Effector memory CD8-positive, alpha-beta T cell (primary cell): ENCODE data around the gene ADD3.

Experiments used
- ATAC-seq: fragments of 150-1000 bp; cut with Tn5 transposase; replicated peaks from 2 replicates; pipeline ENCODE4 v1.10.0; 2021; ENCODE audit warnings: mild to moderate bottlenecking, moderate library complexity
- DNase-seq, 3 experiments: peaks; one replicate each; pipeline ENCODE4 v3.0.0; 2021
- H3K27ac Mint-ChIP-seq, 2 donors: one replicate each; pipeline ENCODE4 v1.8.0; 2022; ENCODE audit warnings: mild to moderate bottlenecking in 2 of 2, mixed read lengths in 2 of 2, moderate library complexity in 2 of 2
- H3K27me3 Mint-ChIP-seq, 2 donors: one replicate each; pipeline ENCODE4 v1.8.0; 2022; ENCODE audit warnings: mixed read lengths in 2 of 2
- H3K36me3 Mint-ChIP-seq: one replicate; pipeline ENCODE4 v1.8.0; 2022; ENCODE audit warnings: mild to moderate bottlenecking, moderate library complexity, mixed read lengths; ENCODE audit not compliant: insufficient read depth
- H3K4me1 Mint-ChIP-seq, 2 donors: one replicate each; pipeline ENCODE4 v1.8.0; 2022; ENCODE audit warnings: low read depth in 2 of 2, mixed read lengths in 2 of 2
- H3K4me3 Mint-ChIP-seq, 2 donors: one replicate each; pipeline ENCODE4 v1.8.0; 2022; ENCODE audit warnings: mild to moderate bottlenecking in 2 of 2, mixed read lengths in 2 of 2, moderate library complexity in 2 of 2
- H3K9me3 Mint-ChIP-seq, 2 donors: one replicate each; pipeline ENCODE4 v1.8.0; 2022; ENCODE audit warnings: mixed read lengths in 2 of 2

The ADD3 gene

DNA sequence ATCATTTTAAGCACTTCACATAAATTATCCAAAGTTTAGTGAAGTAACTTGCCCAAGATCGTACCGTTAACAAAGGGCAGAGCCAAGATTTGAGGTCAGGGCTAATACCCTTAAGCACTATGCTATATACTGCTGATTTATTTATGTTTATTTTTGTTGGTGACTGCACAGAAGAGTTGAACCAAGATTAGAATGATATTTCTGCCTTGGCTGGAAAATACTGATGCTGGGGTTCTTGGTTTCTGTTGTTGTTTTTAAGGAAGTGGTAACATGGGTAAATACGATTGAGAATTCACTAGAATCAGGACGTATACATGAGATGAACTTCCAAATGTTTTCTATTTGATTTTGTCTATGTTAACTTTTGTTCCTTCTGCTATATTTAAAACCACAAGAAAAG, 9.3 kb downstream of the ADD3 start:
- Mint-ChIP-seq H3K4me1 (peaks cover 53 to 63% of the 10 kb centered on the region in 2 donors), H3K36me3 (peaks cover 5% of the 10 kb centered on the region), H3K27ac (peak overlapping the region; percentile 79 to 84), H3K27me3 (no peaks in the 10 kb centered on the region), H3K4me3 (peak overlapping the region in 1 of 2 donors; percentile 40), H3K9me3 (no peaks in the 10 kb centered on the region)
- ATAC-seq (no peak), DNase-seq (no peak)

DNA sequence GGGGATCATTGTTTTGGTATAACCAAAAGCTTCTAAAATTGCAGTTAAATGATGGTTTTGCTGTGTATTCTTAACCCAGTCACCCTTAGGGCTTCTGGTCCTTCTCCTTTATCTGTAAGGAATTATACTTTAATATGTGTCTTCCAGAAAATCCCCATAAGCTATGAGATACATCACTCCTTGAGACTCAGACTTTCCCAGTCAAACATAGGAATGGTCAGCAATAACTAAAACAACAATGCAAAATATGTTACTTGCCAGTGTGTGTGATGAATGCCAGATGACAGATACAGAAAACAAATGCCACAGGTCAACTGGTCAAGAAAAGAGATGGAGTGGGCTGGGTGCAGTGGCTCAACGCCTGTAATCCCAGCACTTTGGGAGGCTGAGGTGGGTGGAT, 10.1 kb downstream of the ADD3 start:
- Mint-ChIP-seq H3K27ac (peak overlapping the region in 1 of 2 donors; percentile 30), H3K27me3 (no peaks in the 10 kb centered on the region), H3K4me3 (peak overlapping the region in 1 of 2 donors; percentile 20), H3K9me3 (no peaks in the 10 kb centered on the region), H3K4me1 (peaks cover 55 to 61% of the 10 kb centered on the region in 2 donors), H3K36me3 (peaks cover 5% of the 10 kb centered on the region)
- DNase-seq (no peak), ATAC-seq (no peak)

DNA sequence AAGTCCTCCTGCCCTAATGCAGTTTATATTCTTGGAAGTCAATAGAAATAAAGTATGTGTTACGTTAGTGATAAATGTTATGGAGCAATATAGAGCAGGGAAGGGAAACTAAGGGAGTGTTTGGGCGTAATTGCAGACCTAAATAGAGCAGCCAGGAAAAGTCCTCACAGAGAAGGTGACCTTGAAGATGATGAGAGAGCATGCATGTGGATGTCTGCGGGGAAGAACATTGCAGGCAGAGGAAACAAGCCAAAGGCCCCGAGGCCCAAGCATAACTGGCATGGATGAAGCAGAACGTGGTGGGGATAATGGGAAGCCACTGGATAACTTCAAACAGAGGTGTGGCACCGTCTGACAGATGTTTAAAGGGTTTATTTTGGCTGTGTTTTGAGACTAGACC, 12.5 kb downstream of the ADD3 start:
- Mint-ChIP-seq H3K9me3 (no peaks in the 10 kb centered on the region), H3K36me3 (no peaks in the 10 kb centered on the region), H3K4me1 (peaks cover 53 to 59% of the 10 kb centered on the region in 2 donors), H3K27ac (peak overlapping the region in 1 of 2 donors; percentile 52), H3K27me3 (no peaks in the 10 kb centered on the region), H3K4me3 (no peak overlapping the region)
- ATAC-seq (no peak), DNase-seq (no peak)

DNA sequence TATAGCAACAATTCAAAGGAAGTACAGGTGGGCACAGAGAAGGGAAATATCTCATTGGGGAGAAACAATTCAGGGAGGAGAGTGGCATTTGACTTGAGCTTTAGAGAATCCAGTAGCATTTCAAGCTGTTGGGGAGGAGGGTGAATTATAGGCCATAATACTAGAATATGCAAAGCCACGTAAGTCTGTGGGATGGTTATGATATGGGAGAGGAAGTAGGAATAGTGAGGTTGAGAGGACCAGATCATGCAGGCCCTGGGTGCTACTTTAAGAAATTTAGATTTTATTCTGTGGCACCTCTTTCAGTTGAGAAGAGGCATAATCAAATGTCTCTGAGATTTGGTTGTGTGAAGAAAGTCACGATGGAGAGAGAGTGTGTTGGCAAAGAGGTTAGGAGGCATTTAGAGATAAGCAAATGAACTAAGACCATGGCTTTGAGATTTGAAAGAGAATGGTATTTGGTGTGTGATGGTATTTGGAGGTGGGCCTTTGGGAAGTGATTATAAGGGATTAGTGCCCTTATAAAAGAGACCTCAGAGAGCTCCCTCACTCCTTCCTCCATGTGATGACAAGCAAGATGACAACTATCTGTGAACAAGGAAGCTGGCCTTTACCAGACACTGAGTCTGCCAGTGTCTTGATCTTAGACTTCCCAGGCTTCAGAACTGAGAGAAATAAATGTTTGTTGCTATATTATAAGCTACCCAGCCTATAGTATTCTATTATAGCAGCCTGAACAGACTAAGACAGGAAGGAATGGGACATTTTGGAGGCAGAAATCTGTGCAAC, 15.1 kb downstream of the ADD3 start:
- Mint-ChIP-seq H3K36me3 (no peaks in the 10 kb centered on the region), H3K4me3 (peak overlapping the region in 1 of 2 donors; percentile 21)

DNA sequence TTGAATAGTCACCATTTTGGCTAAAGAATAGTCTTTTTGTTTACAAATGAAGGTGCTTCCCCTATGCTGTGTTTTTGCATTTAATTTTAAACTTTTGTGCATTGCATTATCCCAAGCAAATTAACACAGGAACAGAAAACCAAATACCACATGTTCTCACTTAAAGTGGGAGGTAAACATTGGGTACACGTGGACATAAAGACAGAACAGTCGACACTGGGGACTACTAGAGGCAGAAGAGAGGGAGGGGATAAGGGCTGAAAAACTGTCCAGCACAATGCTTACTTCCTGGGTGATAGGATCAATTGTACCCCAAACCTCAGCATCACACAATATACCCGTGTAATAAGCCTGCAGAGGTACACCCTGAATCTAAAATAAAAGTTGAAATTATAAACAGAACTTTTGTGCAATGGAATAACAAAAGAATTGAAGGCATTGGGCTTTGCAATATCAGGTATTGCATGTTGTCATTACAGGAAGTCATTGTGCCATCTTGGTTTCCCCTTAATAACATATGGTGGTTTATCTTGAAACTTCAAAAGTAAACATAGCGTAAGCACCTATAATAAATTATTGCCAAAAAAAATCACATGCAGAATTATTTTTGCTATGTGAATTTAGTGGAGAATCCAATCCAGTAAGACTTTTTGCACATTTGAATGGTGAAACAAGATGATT, 16.1 kb downstream of the ADD3 start:
- no peak for ATAC-seq
- H3K9me3 Mint-ChIP-seq: no peaks in the 10 kb centered on the region
- H3K4me3 Mint-ChIP-seq: no peak overlapping the region
- DNase-seq: no peak
- H3K27ac Mint-ChIP-seq: peak overlapping the region in 1 of 2 donors; percentile 52
- H3K36me3 Mint-ChIP-seq: no peaks in the 10 kb centered on the region
- H3K27me3 Mint-ChIP-seq: no peaks in the 10 kb centered on the region
- peaks cover 37 to 55% of the 10 kb centered on the region in 2 donors for H3K4me1 Mint-ChIP-seq

More for the DNA sequence above, 15.1 kb downstream of the ADD3 start:
- ATAC-seq (no peak), DNase-seq (no peak)
- Mint-ChIP-seq H3K27me3 (no peaks in the 10 kb centered on the region), H3K4me1 (peaks cover 38 to 54% of the 10 kb centered on the region in 2 donors), H3K27ac (peak overlapping the region; percentile 1 to 52), H3K9me3 (no peaks in the 10 kb centered on the region)

DNA sequence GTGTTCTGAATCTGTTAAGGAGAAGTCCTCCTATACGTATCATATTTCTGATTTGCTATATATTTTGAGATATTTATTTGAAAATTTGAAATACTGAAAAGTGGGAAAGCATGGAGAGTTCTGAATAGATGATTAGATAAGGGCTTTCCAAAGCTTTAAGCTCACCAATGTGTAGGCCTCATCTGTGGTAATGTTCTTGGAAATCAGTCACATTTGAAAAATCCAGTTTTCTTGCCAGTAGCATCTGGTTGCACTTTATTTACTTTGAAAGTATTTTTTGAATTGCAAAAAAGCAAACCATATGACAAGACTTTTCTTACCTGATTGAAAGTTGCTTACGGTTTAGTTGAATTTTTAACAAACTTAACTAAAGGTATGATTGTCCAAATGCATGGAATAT, 21.7 kb downstream of the ADD3 start:
- Mint-ChIP-seq H3K27me3 (no peaks in the 10 kb centered on the region), H3K9me3 (no peaks in the 10 kb centered on the region), H3K36me3 (no peaks in the 10 kb centered on the region), H3K27ac (no peak overlapping the region), H3K4me3 (no peak overlapping the region), H3K4me1 (peaks cover 18 to 47% of the 10 kb centered on the region in 2 donors)
- DNase-seq (no peak), ATAC-seq (no peak)

DNA sequence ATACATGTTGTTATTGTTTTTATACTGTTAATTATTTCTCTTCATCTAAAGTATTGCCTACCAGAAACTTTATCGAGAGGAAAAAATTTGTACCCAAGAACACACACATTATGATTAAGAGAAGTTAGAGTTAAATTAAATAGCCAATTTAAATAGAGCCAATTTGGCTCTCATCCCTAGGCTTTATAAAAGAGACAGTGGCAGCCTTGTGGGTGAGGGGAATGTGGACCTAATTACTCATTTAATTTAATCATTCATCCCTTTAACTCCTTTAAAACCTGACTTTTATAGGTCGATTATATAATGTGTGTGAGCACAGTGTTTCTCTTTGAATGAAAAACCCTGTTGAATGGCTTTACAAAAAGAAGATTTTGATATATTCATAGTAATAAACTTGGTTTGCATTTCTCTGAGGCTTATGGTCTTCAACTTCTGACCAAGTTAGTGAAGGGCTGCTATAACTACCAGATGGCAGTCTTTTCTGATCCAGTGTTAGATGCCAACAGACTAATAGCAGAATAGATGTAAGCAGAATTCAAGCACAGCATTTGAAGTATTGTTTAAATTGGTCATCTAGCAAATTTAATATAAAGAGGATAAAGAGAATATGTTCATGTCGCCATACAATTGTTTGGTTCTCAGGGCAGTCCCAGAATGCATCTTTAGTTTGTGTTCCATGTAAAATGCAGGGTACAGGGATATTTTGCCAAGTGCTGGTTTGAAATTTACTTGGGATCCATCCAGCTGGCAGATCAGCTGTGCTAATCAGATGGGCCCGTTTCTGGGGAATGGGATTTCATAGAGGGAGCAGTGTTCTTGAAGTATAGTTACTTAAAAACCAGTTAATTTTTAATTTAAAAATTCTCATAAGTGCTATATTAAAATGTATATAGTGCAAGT, 25.3 kb downstream of the ADD3 start:
- Mint-ChIP-seq H3K27ac (no peak overlapping the region), H3K9me3 (no peaks in the 10 kb centered on the region), H3K36me3 (peaks cover 7% of the 10 kb centered on the region), H3K4me3 (no peak overlapping the region), H3K27me3 (no peaks in the 10 kb centered on the region), H3K4me1 (peaks cover 21 to 55% of the 10 kb centered on the region in 2 donors)
- ATAC-seq: no peak
- DNase-seq: no peak

DNA sequence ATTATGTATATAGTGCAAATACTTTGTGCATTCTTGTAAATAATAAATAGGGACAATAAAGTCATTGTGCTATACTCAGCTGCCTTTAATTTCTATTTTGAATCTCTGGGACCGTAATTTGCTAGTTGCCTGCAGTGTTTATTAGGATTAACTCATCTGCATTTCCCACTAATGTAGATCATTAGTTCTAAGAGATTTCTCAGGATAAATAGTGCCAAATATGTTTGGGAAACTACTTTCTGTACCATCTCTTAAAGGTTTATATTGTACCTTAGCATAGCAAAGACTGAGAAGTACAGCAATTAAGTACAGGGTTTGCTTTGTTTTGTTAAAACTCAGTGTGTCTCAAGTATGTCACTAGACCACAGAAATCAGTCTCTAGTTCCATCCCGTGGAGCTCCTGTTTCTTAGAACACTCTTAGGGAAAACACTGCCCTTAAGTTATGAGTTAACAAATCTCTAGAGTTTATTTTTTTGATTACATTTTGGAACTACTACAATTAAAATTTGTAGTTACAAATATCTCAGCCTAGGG, 26.0 kb downstream of the ADD3 start:
- Mint-ChIP-seq H3K27me3 (no peaks in the 10 kb centered on the region), H3K4me1 (peaks cover 21 to 60% of the 10 kb centered on the region in 2 donors), H3K36me3 (peaks cover 7% of the 10 kb centered on the region), H3K27ac (no peak overlapping the region), H3K4me3 (no peak overlapping the region), H3K9me3 (no peaks in the 10 kb centered on the region)
- DNase-seq (no peak), ATAC-seq (no peak)

DNA sequence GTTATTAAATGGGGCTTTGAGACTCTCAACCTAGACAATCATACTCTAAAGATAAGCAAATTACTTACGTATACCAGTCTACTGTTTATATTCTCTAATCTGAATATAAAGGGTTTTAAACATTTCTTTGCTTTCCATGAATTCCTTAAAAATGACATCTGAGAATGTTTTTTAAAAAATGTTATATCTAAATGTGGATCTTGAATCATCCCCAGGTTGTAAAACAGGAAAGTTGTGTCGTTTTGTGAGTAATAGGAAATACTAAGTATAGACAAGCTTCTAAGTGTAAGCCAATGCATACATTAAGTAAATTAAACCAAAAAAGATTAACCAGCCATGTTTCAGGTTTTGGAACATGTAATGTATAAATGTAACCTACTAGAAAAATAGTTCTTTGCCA, 26.8 kb downstream of the ADD3 start:
- no peak for ATAC-seq
- Mint-ChIP-seq H3K9me3 (no peaks in the 10 kb centered on the region), H3K4me1 (peaks cover 27 to 63% of the 10 kb centered on the region in 2 donors), H3K27me3 (no peaks in the 10 kb centered on the region), H3K36me3 (peaks cover 7% of the 10 kb centered on the region), H3K27ac (no peak overlapping the region), H3K4me3 (no peak overlapping the region)
- no peak for DNase-seq

DNA sequence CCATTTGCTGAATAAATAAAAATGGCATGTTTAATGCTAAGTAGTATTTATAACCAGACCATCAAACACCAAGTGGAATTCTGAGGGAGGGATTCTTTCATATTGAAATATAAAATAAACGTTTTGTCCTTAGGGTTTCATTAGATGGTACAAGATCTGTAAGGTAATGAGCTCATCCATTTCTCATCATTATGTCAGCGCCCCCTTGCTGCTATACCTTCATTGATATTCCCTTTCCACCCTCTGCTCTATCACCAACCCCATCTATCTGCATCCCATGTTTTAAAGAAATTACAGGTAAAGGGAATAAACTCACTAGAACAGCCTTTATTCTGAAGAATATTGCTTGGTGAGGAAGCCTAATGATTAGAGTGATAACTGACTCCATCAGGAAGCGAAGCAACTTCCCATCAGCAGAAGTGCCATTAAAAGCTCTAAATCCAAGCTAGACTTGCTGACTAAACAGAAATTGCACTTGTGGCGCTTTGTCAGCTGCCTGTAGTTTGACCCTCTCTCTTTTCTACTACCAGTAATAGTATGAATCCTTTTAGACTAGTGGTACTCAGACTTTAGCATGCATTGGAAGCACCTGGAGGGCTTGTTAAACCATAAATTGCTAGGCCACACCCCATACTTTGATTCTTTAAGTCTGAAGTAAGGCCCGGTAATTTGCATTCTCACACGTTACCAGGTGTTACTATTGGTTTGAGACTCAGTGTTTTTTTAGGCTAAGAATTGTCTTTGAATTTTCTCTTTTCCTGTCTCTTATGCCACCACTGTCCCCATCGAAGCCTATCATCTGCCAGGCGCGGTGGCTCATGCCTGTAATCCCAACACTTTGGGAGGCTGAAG, 27.5 kb downstream of the ADD3 start:
- DNase-seq: no peak
- H3K4me3 Mint-ChIP-seq: peak overlapping the region; percentile 36 to 52
- no peaks in the 10 kb centered on the region for H3K9me3 Mint-ChIP-seq
- H3K4me1 Mint-ChIP-seq: peaks cover 31 to 70% of the 10 kb centered on the region in 2 donors
- H3K36me3 Mint-ChIP-seq: peaks cover 7% of the 10 kb centered on the region
- H3K27ac Mint-ChIP-seq: peak overlapping the region in 1 of 2 donors; percentile 63
- ATAC-seq: peak; percentile 36
- no peaks in the 10 kb centered on the region for H3K27me3 Mint-ChIP-seq

DNA sequence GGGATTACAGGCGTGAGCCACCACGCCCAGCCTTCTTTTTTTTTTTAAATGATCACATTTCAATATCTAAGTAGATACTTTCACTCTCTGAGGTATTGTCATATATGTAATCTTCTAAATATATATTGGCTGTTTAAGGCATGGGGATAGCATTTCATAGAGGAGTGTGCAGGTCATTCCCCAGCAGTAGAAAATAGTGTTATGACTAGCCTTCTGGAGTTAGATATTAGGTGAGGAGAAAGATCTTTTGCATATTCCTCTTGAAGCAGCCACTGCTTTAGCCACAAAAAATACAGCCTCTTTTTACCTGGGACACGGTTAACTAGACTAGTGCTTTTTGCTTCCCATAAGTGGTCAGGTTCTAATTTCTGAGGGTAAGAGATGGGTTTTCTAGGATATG, 28.9 kb downstream of the ADD3 start:
- no peak for DNase-seq
- no peaks in the 10 kb centered on the region for H3K9me3 Mint-ChIP-seq
- no peak for ATAC-seq
- H3K36me3 Mint-ChIP-seq: peaks cover 7% of the 10 kb centered on the region
- H3K4me3 Mint-ChIP-seq: peak overlapping the region in 1 of 2 donors; percentile 52
- H3K27me3 Mint-ChIP-seq: no peaks in the 10 kb centered on the region
- peak overlapping the region in 1 of 2 donors; percentile 52 for H3K27ac Mint-ChIP-seq
- H3K4me1 Mint-ChIP-seq: peaks cover 35 to 74% of the 10 kb centered on the region in 2 donors

DNA sequence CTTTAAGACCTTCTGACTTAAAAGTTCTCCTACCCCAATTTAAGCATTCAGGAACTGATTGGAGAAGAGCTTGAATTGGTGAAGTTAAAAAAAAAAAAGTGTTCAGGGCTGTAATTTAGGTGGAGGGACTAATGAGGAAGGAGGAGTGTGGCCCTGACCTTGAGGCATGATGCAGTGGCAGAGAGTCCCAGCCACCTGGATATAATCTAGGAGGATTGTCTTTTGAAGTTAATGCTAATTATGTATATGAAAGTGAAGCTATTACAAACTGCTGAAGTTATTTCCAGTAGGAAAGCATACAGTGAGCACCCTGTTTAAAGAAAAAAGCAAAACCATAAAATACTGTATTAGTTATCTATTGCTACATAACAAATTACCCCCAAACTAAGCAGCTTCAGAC, 31.5 kb downstream of the ADD3 start:
- no peak for DNase-seq
- H3K4me1 Mint-ChIP-seq: peaks cover 31 to 73% of the 10 kb centered on the region in 2 donors
- H3K27me3 Mint-ChIP-seq: no peaks in the 10 kb centered on the region
- no peaks in the 10 kb centered on the region for H3K9me3 Mint-ChIP-seq
- H3K27ac Mint-ChIP-seq: peak overlapping the region; percentile 7 to 33
- H3K36me3 Mint-ChIP-seq: peaks cover 11% of the 10 kb centered on the region
- ATAC-seq: no peak
- H3K4me3 Mint-ChIP-seq: peak overlapping the region in 1 of 2 donors; percentile 9
